Gastroesophageal sphincter (tissue), 3 donors: ENCODE measurements around the gene CPEB1.

Experiments used
- POLR2A ChIP-seq, 2 donors: fragments of 450-650 bp; IDR thresholded peaks; one replicate each; pipeline ENCODE4 v1.6.1; 2017; ENCODE audit warnings: antibody characterized with exemption in 2 of 2, mild to moderate bottlenecking in 2 of 2, moderate library complexity in 1 of 2
- TF ChIP-seq, protein P1 (sequence below), 4 experiments: fragments of 200-600 bp in 2 of 4; fragments of 450-650 bp in 2 of 4; sonication (generic) in 1 of 4; IDR thresholded peaks; one replicate each; pipeline ENCODE4 v1.5.1; 2017 to 2019; ENCODE audit warnings: antibody characterized with exemption in 4 of 4, mild to moderate bottlenecking in 2 of 4, moderate library complexity in 2 of 4

DNA sequence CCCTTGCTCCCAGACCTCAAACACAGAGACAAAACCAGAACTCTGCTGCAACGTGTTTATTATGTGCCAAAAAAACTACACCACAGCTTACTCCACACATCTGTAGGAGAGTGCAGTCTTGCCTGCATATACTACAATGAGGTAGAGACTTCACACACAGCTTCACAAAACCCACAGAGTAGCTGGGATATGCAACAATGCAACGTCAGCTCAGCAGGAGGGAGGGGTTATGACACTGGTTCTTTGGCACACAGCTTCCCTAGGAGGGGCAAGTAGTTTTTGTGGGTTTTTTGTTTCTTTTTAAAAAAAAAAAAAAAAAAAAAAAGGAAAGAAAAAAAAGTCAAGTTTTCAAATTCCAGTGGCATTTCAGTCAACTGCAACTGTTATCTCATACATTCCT, 104.0 kb downstream of the CPEB1 start:
- TF ChIP-seq, protein P1, sequence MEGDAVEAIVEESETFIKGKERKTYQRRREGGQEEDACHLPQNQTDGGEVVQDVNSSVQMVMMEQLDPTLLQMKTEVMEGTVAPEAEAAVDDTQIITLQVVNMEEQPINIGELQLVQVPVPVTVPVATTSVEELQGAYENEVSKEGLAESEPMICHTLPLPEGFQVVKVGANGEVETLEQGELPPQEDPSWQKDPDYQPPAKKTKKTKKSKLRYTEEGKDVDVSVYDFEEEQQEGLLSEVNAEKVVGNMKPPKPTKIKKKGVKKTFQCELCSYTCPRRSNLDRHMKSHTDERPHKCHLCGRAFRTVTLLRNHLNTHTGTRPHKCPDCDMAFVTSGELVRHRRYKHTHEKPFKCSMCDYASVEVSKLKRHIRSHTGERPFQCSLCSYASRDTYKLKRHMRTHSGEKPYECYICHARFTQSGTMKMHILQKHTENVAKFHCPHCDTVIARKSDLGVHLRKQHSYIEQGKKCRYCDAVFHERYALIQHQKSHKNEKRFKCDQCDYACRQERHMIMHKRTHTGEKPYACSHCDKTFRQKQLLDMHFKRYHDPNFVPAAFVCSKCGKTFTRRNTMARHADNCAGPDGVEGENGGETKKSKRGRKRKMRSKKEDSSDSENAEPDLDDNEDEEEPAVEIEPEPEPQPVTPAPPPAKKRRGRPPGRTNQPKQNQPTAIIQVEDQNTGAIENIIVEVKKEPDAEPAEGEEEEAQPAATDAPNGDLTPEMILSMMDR (IDR thresholded peaks at IDR 0.05), result no peak
- TF ChIP-seq POLR2A (IDR thresholded peaks at IDR 0.05), result no peak
